ENCODE measurements around the gene RRAD.

DNA sequence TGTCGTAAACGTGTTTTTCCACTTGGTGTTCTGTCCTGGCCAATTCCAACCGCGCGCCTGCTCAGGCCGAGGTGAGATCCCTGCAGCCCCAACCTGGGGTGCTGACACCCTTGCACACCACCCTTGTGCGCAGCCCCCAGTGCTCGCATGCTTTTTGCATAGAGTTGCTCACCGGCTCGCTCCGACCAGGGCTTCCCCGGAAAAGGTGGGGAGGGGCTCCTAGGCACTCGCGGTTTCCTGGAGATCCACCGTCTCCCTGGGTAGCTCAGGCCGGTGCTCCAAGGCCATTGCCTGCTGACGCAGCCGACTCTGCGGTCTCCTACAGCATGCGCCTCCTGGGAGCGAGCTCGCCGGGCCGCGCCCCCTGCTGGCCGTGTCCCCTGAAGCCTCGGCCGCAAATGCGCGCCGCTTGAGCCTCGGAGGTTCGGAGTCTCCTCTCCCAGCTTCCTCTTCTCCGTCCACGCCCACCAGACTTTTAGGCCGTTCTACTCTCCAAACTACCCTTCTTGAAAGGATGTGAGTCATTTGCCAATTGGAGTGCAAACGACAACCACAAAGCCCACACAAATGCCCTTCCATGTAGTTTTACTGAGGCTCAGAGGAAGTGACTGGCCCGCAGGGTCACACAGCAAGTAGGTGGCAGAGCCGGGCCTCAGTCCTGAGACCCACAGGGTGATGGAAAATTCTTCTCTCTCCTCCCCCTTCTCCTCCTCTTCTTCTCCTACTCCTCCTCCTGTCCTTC lies 52.2 kb downstream of the RRAD start:
- TF ChIP-seq, protein P1, sequence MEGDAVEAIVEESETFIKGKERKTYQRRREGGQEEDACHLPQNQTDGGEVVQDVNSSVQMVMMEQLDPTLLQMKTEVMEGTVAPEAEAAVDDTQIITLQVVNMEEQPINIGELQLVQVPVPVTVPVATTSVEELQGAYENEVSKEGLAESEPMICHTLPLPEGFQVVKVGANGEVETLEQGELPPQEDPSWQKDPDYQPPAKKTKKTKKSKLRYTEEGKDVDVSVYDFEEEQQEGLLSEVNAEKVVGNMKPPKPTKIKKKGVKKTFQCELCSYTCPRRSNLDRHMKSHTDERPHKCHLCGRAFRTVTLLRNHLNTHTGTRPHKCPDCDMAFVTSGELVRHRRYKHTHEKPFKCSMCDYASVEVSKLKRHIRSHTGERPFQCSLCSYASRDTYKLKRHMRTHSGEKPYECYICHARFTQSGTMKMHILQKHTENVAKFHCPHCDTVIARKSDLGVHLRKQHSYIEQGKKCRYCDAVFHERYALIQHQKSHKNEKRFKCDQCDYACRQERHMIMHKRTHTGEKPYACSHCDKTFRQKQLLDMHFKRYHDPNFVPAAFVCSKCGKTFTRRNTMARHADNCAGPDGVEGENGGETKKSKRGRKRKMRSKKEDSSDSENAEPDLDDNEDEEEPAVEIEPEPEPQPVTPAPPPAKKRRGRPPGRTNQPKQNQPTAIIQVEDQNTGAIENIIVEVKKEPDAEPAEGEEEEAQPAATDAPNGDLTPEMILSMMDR (IDR thresholded peaks at IDR 0.05): peak; percentile 93
- TF ChIP-seq POLR2A (IDR thresholded peaks at IDR 0.05; ENCODE audit: low read length) (peak; percentile 56), MYC (IDR thresholded peaks at IDR 0.05; ENCODE audit: borderline replicate concordance, low read length) (peak; percentile 68; the same call in 1 of the 2 replicates), CEBPB (IDR thresholded peaks at IDR 0.05) (no peak), RAD21 (conservative IDR thresholded peaks at IDR 0.05 in 1 of 2, IDR thresholded peaks at IDR 0.05 in 1 of 2) (peak; percentile 46 to 61), SMC3 (IDR thresholded peaks at IDR 0.05) (peak; percentile 63), RCOR1 (IDR thresholded peaks at IDR 0.05; ENCODE audit: low read depth, low read length) (no peak)
